ENCODE data around the gene FERMT3. TPM values are rescaled to one million over a fixed set of nuclear protein-coding genes. Genes with fewer than 3 reads are reported as not detected.
"Not testable (repeated sequence)": the region's sequence is repeated elsewhere in the genome, so short reads cannot be mapped to it uniquely, and the experiment has no call there.

The FERMT3 gene
- 0.51 and 0.53 TPM in 2 replicates for total RNA-seq

- H3K4me3 ChIP-seq (ENCODE audit: low read depth, low read length), result no peak within 1 kb of the TSS
- no peak for TF ChIP-seq CTCF (IDR thresholded peaks at IDR 0.05; ENCODE audit: insufficient read depth, low read length, severe bottlenecking)
- H3K27me3 ChIP-seq (ENCODE audit: control insufficient read depth, insufficient read depth, low read length), result no peaks in the 10 kb centered on the region
- no peak for DNase-seq (ENCODE audit: low read depth)
- no peak for FAIRE-seq
- H3K36me3 ChIP-seq (ENCODE audit: control insufficient read depth, insufficient read depth, low read length), result peaks cover 31% of the 10 kb centered on the region
These were observed at the start of gene FERMT3 for GRCh38 chr11:64206457-64207255. Gene FERMT3, plus strand, starts transcription at chr11:64206721. Its CDS starts 644 bp downstream, at chr11:64207365.

DNA sequence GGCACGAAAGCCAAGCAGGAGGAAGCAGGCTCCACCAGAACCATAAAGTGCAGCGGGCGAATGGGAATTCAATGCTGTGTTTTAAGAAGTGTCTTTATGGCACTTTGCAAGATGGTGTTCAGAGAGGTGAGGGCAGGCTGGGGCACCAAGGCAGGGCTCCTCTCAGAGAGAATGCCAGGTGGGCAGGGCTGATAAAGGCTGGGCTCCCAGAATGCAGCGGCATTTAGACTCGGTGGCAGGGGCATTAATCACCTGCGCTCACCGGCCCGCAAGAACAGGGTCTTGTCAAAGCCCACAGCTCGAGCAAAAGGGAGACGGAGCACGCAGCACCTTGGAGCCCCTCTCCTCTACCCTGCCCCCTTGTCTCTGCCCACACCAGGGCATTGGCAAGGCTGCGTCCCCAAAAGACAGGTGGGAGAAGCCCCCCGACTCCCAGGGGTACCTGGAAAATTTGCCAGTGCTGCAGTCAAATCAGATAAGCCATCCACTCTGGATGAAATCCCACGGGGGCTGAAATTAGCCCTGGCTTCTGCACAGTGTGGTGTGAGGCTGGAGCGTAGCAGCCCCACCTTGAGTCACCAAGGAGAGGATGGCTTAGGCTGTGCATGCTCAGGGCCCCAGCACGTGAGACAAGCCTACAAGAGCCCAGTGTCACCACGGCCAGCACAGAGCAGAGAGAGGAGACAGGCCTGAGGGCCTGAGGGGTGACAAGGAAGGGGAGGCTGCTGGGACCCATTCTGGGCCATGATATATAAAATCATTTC, 48.7 kb upstream of the FERMT3 start:
- no peak for FAIRE-seq
- Histone ChIP-seq H3K27me3 (ENCODE audit: control insufficient read depth, insufficient read depth, low read length) (no peaks in the 10 kb centered on the region), H3K4me3 (ENCODE audit: low read depth, low read length) (no peak overlapping the region), H3K36me3 (ENCODE audit: control insufficient read depth, insufficient read depth, low read length) (no peaks in the 10 kb centered on the region)
- TF ChIP-seq CTCF (IDR thresholded peaks at IDR 0.05; ENCODE audit: insufficient read depth, low read length, severe bottlenecking), result no peak
- no peak for DNase-seq (ENCODE audit: low read depth)

- H3K4me3 ChIP-seq (ENCODE audit: low read depth, low read length), result no peak overlapping the region
- no peaks in the 10 kb centered on the region for H3K36me3 ChIP-seq (ENCODE audit: control insufficient read depth, insufficient read depth, low read length)
- H3K27me3 ChIP-seq (ENCODE audit: control insufficient read depth, insufficient read depth, low read length), result no peaks in the 10 kb centered on the region
- FAIRE-seq, result no peak
- no peak for TF ChIP-seq CTCF (IDR thresholded peaks at IDR 0.05; ENCODE audit: insufficient read depth, low read length, severe bottlenecking)
- no peak for DNase-seq (ENCODE audit: low read depth)
These were observed 45.5 kb upstream of the FERMT3 start for GRCh38 chr11:64161037-64161436.

DNA sequence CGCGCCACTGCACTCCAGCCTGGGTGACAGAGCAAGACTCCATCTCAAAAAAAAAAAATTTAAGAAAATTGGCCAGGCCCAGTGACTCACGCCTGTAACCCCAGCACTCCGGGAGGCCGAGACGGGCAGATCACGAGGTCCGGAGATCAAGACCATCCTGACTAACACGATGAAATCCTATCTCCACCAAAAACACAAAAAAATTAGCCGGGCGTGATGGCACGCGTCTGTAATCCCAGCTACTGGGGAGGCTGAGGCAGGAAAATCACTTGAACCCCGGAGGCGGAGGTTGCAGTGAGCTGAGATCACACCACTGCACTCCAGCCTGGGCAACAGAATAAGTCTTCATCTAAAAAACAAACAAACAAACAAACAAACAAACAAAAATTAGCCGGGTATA, 43.8 kb upstream of the FERMT3 start:
- not testable (repeated sequence) for FAIRE-seq; DNase-seq (ENCODE audit: low read depth); H3K36me3 ChIP-seq (ENCODE audit: control insufficient read depth, insufficient read depth, low read length); H3K27me3 ChIP-seq (ENCODE audit: control insufficient read depth, insufficient read depth, low read length); H3K4me3 ChIP-seq (ENCODE audit: low read depth, low read length)

DNA sequence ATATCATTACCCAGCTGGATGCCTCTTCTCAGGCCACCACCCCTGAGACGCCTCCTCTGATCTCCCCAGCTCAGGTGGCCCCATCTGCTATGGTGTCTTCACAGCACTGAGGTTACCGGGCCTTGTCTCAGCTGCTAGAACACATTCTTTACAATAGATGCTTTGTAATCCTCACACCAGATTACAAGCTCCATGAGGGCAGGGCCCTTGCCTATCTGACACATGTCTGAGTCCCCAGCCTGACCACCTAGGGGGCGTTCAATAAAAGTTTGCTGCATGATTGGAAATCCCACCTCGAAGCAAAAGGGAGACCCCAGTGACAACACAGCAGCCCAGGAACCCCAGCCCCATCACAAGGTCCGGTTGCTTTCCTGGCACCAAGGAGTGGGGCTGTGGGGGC, 42.6 kb upstream of the FERMT3 start:
- no peaks in the 10 kb centered on the region for H3K36me3 ChIP-seq (ENCODE audit: control insufficient read depth, insufficient read depth, low read length)
- no peak for TF ChIP-seq CTCF (IDR thresholded peaks at IDR 0.05; ENCODE audit: insufficient read depth, low read length, severe bottlenecking)
- no peak for FAIRE-seq

More for the DNA sequence above, 42.6 kb upstream of the FERMT3 start:
- DNase-seq (ENCODE audit: low read depth), result no peak
- Histone ChIP-seq H3K27me3 (ENCODE audit: control insufficient read depth, insufficient read depth, low read length) (no peaks in the 10 kb centered on the region), H3K4me3 (ENCODE audit: low read depth, low read length) (no peak overlapping the region)
